Uterus (tissue), 2 donors: Measurements from ENCODE around the gene TM7SF2.

Source experiments
- POLR2A ChIP-seq, 2 donors: fragments of 450-650 bp; IDR thresholded peaks; one replicate each; pipeline ENCODE4 v1.6.1; 2016; ENCODE audit warnings: antibody characterized with exemption in 2 of 2, mild to moderate bottlenecking in 1 of 2, moderate library complexity in 1 of 2
- TF ChIP-seq, protein P1 (sequence below), 4 experiments: fragments of 200-600 bp in 2 of 4; fragments of 450-650 bp in 2 of 4; sonication (generic) in 2 of 4; IDR thresholded peaks; one replicate each; pipeline ENCODE4 v1.5.1; 2016 to 2019; ENCODE audit warnings: antibody characterized with exemption in 4 of 4, mild to moderate bottlenecking in 2 of 4, moderate library complexity in 1 of 4

DNA sequence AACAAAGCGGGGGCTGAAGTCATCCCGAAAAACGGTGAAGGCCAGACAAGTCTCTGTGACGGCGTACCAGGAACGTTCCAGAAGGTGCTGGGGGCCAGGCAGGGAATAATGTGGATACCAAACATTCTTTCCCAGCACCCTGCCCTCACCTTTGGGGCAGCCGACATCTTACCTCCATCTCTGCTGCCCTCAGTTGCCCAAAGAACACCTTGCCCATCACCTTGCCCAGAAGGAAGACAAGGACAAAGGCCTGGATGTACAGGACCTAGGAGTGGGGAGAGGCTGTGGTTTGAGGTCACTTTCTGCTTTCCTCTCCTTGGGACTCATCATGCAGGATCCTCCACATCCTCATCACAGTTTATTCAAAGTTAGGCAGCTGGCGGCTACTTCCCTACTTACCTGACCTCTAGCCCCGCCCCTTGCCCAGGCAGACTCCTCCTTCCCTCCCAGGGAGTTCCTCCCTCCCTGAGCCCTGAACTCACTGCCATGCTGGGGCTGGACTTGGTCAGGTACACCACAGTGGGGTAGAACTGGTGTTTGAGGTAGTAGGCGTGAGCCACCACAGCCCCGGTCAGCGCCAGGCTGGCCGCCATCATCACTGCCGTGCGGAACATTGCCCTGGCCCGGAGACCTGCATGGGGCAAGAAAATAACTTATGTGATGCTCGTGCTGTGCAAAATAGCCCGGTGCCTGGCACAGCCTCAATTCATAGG is 21.5 kb downstream of the TM7SF2 start:
- TF ChIP-seq, protein P1, sequence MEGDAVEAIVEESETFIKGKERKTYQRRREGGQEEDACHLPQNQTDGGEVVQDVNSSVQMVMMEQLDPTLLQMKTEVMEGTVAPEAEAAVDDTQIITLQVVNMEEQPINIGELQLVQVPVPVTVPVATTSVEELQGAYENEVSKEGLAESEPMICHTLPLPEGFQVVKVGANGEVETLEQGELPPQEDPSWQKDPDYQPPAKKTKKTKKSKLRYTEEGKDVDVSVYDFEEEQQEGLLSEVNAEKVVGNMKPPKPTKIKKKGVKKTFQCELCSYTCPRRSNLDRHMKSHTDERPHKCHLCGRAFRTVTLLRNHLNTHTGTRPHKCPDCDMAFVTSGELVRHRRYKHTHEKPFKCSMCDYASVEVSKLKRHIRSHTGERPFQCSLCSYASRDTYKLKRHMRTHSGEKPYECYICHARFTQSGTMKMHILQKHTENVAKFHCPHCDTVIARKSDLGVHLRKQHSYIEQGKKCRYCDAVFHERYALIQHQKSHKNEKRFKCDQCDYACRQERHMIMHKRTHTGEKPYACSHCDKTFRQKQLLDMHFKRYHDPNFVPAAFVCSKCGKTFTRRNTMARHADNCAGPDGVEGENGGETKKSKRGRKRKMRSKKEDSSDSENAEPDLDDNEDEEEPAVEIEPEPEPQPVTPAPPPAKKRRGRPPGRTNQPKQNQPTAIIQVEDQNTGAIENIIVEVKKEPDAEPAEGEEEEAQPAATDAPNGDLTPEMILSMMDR (IDR thresholded peaks at IDR 0.05) = no peak
- TF ChIP-seq POLR2A (IDR thresholded peaks at IDR 0.05) = no peak
